Measurements from ENCODE around the gene DAZ2. TPM values are rescaled to one million over a fixed set of nuclear protein-coding genes. Genes with fewer than 3 reads are reported as not detected.
A peak's percentile ranks its signal among the peaks of the same experiment; 100 is the strongest.
"Not testable (repeated sequence)": the region's sequence is repeated elsewhere in the genome, so short reads cannot be mapped to it uniquely, and the experiment has no call there.

Gene DAZ2, protein sequence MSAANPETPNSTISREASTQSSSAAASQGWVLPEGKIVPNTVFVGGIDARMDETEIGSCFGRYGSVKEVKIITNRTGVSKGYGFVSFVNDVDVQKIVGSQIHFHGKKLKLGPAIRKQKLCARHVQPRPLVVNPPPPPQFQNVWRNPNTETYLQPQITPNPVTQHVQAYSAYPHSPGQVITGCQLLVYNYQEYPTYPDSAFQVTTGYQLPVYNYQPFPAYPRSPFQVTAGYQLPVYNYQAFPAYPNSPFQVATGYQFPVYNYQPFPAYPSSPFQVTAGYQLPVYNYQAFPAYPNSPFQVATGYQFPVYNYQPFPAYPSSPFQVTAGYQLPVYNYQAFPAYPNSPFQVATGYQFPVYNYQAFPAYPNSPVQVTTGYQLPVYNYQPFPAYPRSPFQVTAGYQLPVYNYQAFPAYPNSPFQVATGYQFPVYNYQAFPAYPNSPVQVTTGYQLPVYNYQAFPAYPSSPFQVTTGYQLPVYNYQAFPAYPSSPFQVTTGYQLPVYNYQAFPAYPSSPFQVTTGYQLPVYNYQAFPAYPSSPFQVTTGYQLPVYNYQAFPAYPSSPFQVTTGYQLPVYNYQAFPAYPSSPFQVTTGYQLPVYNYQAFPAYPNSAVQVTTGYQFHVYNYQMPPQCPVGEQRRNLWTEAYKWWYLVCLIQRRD
- not detected in 2 replicates for total RNA-seq (2021)
- Bru-seq, nascent RNA, result not detected
- percentile 0 among the genes with signal in this experiment for BruChase-seq, experiment 1, labeled RNA remaining after a 2-hour chase
- not detected for BruChase-seq, experiment 2, labeled RNA remaining after a 6-hour chase
- long read RNA-seq, result 0 reads

- H3K36me3 ChIP-seq (ENCODE audit: insufficient read depth, low read length, poor library complexity, severe bottlenecking); BruUV-seq (replicated peaks); H3K4me1 ChIP-seq (ENCODE audit: insufficient read depth, low read length, poor library complexity, severe bottlenecking); CTCF ChIA-PET; DNase-seq (ENCODE audit: low spot score); intact Hi-C loops (cut with micrococcal nuclease; ENCODE audit: unreplicated experiment); H3K27ac ChIP-seq (ENCODE audit: low read depth, low read length, poor library complexity, severe bottlenecking); H3K9me3 ChIP-seq (ENCODE audit: low read depth, low read length, poor library complexity, severe bottlenecking); POLR2A ChIA-PET (ENCODE audit: low non-redundant PET); H3K27me3 ChIP-seq (replicated peaks; ENCODE audit: insufficient read depth, low read depth, low read length, poor library complexity); H3K4me3 ChIP-seq (ENCODE audit: low read depth, low read length, poor library complexity, severe bottlenecking): not testable (repeated sequence)
These were observed at the start of gene DAZ2 for GRCh38 chrY:23219233-23219632. Gene DAZ2 (plus strand): TSS chrY:23219533. CDS start chrY:23219741, 208 bp downstream.

GRCh38 chrY:23198908-23199307 is 20.4 kb upstream of the DAZ2 start, which contains the start of gene DAZ1:
Gene DAZ1 (minus strand): TSS chrY:23199008. CDS start chrY:23198800, 208 bp downstream.
- CTCF ChIA-PET; BruUV-seq (replicated peaks); H3K4me1 ChIP-seq (ENCODE audit: insufficient read depth, low read length, poor library complexity, severe bottlenecking); H3K9me3 ChIP-seq (ENCODE audit: low read depth, low read length, poor library complexity, severe bottlenecking); intact Hi-C loops (cut with micrococcal nuclease; ENCODE audit: unreplicated experiment); H3K4me3 ChIP-seq (ENCODE audit: low read depth, low read length, poor library complexity, severe bottlenecking); H3K36me3 ChIP-seq (ENCODE audit: insufficient read depth, low read length, poor library complexity, severe bottlenecking); H3K27ac ChIP-seq (ENCODE audit: low read depth, low read length, poor library complexity, severe bottlenecking); POLR2A ChIA-PET (ENCODE audit: low non-redundant PET); H3K27me3 ChIP-seq (replicated peaks; ENCODE audit: insufficient read depth, low read depth, low read length, poor library complexity); DNase-seq (ENCODE audit: low spot score): not testable (repeated sequence)

DNA sequence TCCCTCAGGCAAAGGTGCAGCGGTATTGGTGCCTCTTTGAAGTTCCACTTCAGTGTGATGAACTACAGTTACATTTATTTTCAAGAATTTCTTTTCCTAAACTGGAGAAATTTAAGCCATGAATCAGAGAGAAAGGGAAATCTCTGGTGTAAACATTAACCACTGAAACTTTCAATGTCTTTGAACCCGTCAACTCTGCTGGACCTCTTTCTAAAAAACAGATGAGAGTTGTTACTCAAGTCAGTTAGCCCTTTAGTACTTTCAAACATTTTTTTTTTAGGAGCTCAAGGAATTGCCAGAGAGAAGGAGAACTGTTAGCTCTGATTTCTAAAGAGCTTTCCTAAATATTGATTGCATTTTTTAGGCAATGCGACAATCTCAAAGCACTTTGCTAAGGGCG is 11.9 kb upstream of the DAZ2 start:
- CTCF ChIA-PET; intact Hi-C loops (cut with micrococcal nuclease; ENCODE audit: unreplicated experiment); H3K27ac ChIP-seq (ENCODE audit: low read depth, low read length, poor library complexity, severe bottlenecking); H3K27me3 ChIP-seq (replicated peaks; ENCODE audit: insufficient read depth, low read depth, low read length, poor library complexity); H3K4me3 ChIP-seq (ENCODE audit: low read depth, low read length, poor library complexity, severe bottlenecking); H3K4me1 ChIP-seq (ENCODE audit: insufficient read depth, low read length, poor library complexity, severe bottlenecking); POLR2A ChIA-PET (ENCODE audit: low non-redundant PET); BruUV-seq (replicated peaks); H3K36me3 ChIP-seq (ENCODE audit: insufficient read depth, low read length, poor library complexity, severe bottlenecking); H3K9me3 ChIP-seq (ENCODE audit: low read depth, low read length, poor library complexity, severe bottlenecking); DNase-seq (ENCODE audit: low spot score): not testable (repeated sequence)

GRCh38 chrY:23209802-23210495 is 9.4 kb upstream of the DAZ2 start:
- H3K4me3 ChIP-seq (ENCODE audit: low read depth, low read length, poor library complexity, severe bottlenecking); H3K27me3 ChIP-seq (replicated peaks; ENCODE audit: insufficient read depth, low read depth, low read length, poor library complexity); H3K27ac ChIP-seq (ENCODE audit: low read depth, low read length, poor library complexity, severe bottlenecking); H3K4me1 ChIP-seq (ENCODE audit: insufficient read depth, low read length, poor library complexity, severe bottlenecking); H3K36me3 ChIP-seq (ENCODE audit: insufficient read depth, low read length, poor library complexity, severe bottlenecking); CTCF ChIA-PET; intact Hi-C loops (cut with micrococcal nuclease; ENCODE audit: unreplicated experiment); H3K9me3 ChIP-seq (ENCODE audit: low read depth, low read length, poor library complexity, severe bottlenecking); DNase-seq (ENCODE audit: low spot score); POLR2A ChIA-PET (ENCODE audit: low non-redundant PET); BruUV-seq (replicated peaks): not testable (repeated sequence)

DNA sequence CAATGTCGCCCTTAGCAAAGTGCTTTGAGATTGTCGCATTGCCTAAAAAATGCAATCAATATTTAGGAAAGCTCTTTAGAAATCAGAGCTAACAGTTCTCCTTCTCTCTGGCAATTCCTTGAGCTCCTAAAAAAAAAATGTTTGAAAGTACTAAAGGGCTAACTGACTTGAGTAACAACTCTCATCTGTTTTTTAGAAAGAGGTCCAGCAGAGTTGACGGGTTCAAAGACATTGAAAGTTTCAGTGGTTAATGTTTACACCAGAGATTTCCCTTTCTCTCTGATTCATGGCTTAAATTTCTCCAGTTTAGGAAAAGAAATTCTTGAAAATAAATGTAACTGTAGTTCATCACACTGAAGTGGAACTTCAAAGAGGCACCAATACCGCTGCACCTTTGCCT is 8.7 kb upstream of the DAZ2 start:
- H3K4me3 ChIP-seq (ENCODE audit: low read depth, low read length, poor library complexity, severe bottlenecking); H3K27me3 ChIP-seq (replicated peaks; ENCODE audit: insufficient read depth, low read depth, low read length, poor library complexity); H3K9me3 ChIP-seq (ENCODE audit: low read depth, low read length, poor library complexity, severe bottlenecking); H3K36me3 ChIP-seq (ENCODE audit: insufficient read depth, low read length, poor library complexity, severe bottlenecking); DNase-seq (ENCODE audit: low spot score); intact Hi-C loops (cut with micrococcal nuclease; ENCODE audit: unreplicated experiment); POLR2A ChIA-PET (ENCODE audit: low non-redundant PET); H3K4me1 ChIP-seq (ENCODE audit: insufficient read depth, low read length, poor library complexity, severe bottlenecking); CTCF ChIA-PET; BruUV-seq (replicated peaks); H3K27ac ChIP-seq (ENCODE audit: low read depth, low read length, poor library complexity, severe bottlenecking): not testable (repeated sequence)

Other genes with a start within 250 kb of the DAZ2 start
- not detected in 2 replicates for gene BPY2, start 235.3 kb upstream of the DAZ2 start, total RNA-seq (2021)
- gene DAZ1, start 20.5 kb upstream of the DAZ2 start, total RNA-seq (2021), result not detected in 2 replicates